Keratinocyte (primary cell): Measurements from ENCODE around the gene GARIN1A.
"Not testable (repeated sequence)": the region's sequence is repeated elsewhere in the genome, so short reads cannot be mapped to it uniquely, and the experiment has no call there.

Source experiments
- CTCF ChIP-seq, 3 experiments: IDR thresholded peaks in 1 of 3; conservative IDR thresholded peaks in 1 of 3; optimal IDR thresholded peaks in 1 of 3; 2 replicates in 2 of 3; 3 replicates in 1 of 3; pipeline versions ENCODE3 to v1.5.1; 2011; ENCODE audit warnings: low read length in 3 of 3, mild to moderate bottlenecking in 3 of 3, moderate library complexity in 2 of 3, control low read depth in 1 of 3, inconsistent platforms in 1 of 3; ENCODE audit not compliant: insufficient read depth in 2 of 3; ENCODE audit errors: extremely low read depth in 1 of 3
- EZH2 ChIP-seq: IDR thresholded peaks from one replicate; pipeline ENCODE4 v1.6.1; 2012; ENCODE audit warnings: inconsistent platforms, mild to moderate bottlenecking, low read length, moderate library complexity

- TF ChIP-seq CTCF (optimal IDR thresholded peaks at IDR 0.05 in 1 of 3, IDR thresholded peaks at IDR 0.05 in 1 of 3, conservative IDR thresholded peaks at IDR 0.05 in 1 of 3; ENCODE audit: extremely low read depth in 1 of 3, insufficient read depth in 2 of 3, low read length in 3 of 3); EZH2: not testable (repeated sequence)
Measured at GRCh38 chr7:128683738-128684137, 11.6 kb downstream of the GARIN1A start.
